ENCODE results near the gene PALLD. TPM values are rescaled to one million over a fixed set of nuclear protein-coding genes. Genes with fewer than 3 reads are reported as not detected.

The PALLD gene
- total RNA-seq, 1 experiment from 2014 or later = 166 TPM

GRCh38 chr4:168537086-168537485 lies 40.2 kb downstream of the PALLD start:
- POLR2A ChIA-PET = interaction anchor here (0.7 to 3.1 kb wide), 17 partner anchors 10 to 294 kb away, joined by 3 to 18 read pairs (median 4); partner anchors contain the start of gene PALLD
- Histone ChIP-seq H3K79me2 (ENCODE audit: insufficient read depth, low read length) (peaks cover 55% of the 10 kb centered on the region), H3K4me3 (replicated peaks in 1 of 2; ENCODE audit: low read depth in 1 of 2, low read length in 2 of 2) (peak overlapping the region; percentile 64 to 82), H2AFZ (ENCODE audit: low read depth, low read length, poor library complexity, severe bottlenecking) (no peak overlapping the region), H3K9me2 (ENCODE audit: insufficient read depth) (no peaks in the 10 kb centered on the region), H3K36me3 (ENCODE audit: control insufficient read depth in 1 of 2, insufficient read depth in 2 of 2, low read length in 2 of 2) (peaks cover 0 to 12% of the 10 kb centered on the region in 2 experiments; a peak in 1 of 4 replicates), H3K9me3 (ENCODE audit: control insufficient read depth in 1 of 2, insufficient read depth in 1 of 2, low read depth in 1 of 2, low read length in 2 of 2) (no peaks in the 10 kb centered on the region), H3K27ac (ENCODE audit: low read depth, low read length) (peak overlapping the region; percentile 89), H3K9ac (ENCODE audit: low read length) (peak overlapping the region; percentile 87), H3K27me3 (ENCODE audit: insufficient read depth, low read length) (no peaks in the 10 kb centered on the region), H3K4me1 (ENCODE audit: control insufficient read depth in 1 of 2, insufficient read depth in 2 of 2, low read length in 2 of 2) (peaks cover 62 to 100% of the 10 kb centered on the region in 2 experiments), H3K4me2 (ENCODE audit: low read length) (peak overlapping the region; percentile 96), H4K20me1 (ENCODE audit: insufficient read depth) (no peaks in the 10 kb centered on the region)
- BruUV-seq (replicated peaks) = no TSS peak
- CTCF ChIA-PET = no interaction called here
- intact Hi-C loops (cut with micrococcal nuclease) = loop anchor here (10.0 kb wide), 1 partner anchor 718 kb away; no protein-coding TSS in a partner anchor
- ATAC-seq = peak; percentile 7; the same call in 1 of the 2 replicates
- DNase-seq (ENCODE audit: low read depth, low spot score) = no peak
- no peak for TF ChIP-seq EZH2phosphoT487 (IDR thresholded peaks at IDR 0.05; ENCODE audit: borderline replicate concordance)
- TF ChIP-seq EGR1 (IDR thresholded peaks at IDR 0.05; ENCODE audit: low read depth) = no peak
- TF ChIP-seq, protein P1, sequence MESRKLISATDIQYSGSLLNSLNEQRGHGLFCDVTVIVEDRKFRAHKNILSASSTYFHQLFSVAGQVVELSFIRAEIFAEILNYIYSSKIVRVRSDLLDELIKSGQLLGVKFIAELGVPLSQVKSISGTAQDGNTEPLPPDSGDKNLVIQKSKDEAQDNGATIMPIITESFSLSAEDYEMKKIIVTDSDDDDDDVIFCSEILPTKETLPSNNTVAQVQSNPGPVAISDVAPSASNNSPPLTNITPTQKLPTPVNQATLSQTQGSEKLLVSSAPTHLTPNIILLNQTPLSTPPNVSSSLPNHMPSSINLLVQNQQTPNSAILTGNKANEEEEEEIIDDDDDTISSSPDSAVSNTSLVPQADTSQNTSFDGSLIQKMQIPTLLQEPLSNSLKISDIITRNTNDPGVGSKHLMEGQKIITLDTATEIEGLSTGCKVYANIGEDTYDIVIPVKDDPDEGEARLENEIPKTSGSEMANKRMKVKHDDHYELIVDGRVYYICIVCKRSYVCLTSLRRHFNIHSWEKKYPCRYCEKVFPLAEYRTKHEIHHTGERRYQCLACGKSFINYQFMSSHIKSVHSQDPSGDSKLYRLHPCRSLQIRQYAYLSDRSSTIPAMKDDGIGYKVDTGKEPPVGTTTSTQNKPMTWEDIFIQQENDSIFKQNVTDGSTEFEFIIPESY (IDR thresholded peaks at IDR 0.05; ENCODE audit: extremely low read depth, insufficient replicate concordance, low read length) = no peak
- RAD21 ChIA-PET (ENCODE audit: low non-redundant PET in 1 of 2, low total read pairs in 2 of 2, uncharacterized antibody in 2 of 2, unreplicated experiment in 2 of 2) = no interaction called here

DNA sequence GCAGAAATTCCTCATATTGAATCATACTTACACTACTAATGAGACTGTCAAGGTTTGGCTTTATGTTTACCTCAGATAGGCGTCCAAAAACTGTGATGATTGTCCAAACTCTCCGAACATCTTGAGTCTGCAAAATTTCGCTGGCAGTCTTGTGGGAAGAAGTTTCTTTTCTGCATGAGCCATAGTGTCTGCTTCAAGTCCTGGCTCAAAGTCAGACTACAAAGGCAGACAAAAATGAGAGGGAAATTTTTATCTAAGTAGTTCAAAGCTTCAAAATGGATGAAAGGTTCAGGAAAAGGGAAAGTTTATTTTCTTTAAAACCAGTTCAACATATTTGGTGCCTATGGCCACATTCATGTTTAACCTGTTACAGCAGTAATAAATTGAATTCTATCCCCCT lies 40.7 kb downstream of the PALLD start:
- Histone ChIP-seq H3K79me2 (ENCODE audit: insufficient read depth, low read length) (peaks cover 50% of the 10 kb centered on the region), H3K4me3 (replicated peaks in 1 of 2; ENCODE audit: low read depth in 1 of 2, low read length in 2 of 2) (peak overlapping the region; percentile 64 to 82), H3K9me3 (ENCODE audit: control insufficient read depth in 1 of 2, insufficient read depth in 1 of 2, low read depth in 1 of 2, low read length in 2 of 2) (no peaks in the 10 kb centered on the region), H4K20me1 (ENCODE audit: insufficient read depth) (no peaks in the 10 kb centered on the region), H3K9ac (ENCODE audit: low read length) (peak overlapping the region; percentile 87), H3K9me2 (ENCODE audit: insufficient read depth) (no peaks in the 10 kb centered on the region), H3K27ac (ENCODE audit: low read depth, low read length) (peak overlapping the region; percentile 89), H2AFZ (ENCODE audit: low read depth, low read length, poor library complexity, severe bottlenecking) (no peak overlapping the region), H3K4me2 (ENCODE audit: low read length) (peak overlapping the region; percentile 96), H3K4me1 (ENCODE audit: control insufficient read depth in 1 of 2, insufficient read depth in 2 of 2, low read length in 2 of 2) (peaks cover 61 to 99% of the 10 kb centered on the region in 2 experiments), H3K27me3 (ENCODE audit: insufficient read depth, low read length) (no peaks in the 10 kb centered on the region), H3K36me3 (ENCODE audit: control insufficient read depth in 1 of 2, insufficient read depth in 2 of 2, low read length in 2 of 2) (peaks cover 0 to 12% of the 10 kb centered on the region in 2 experiments; a peak in 1 of 4 replicates)
- TF ChIP-seq SIN3A (IDR thresholded peaks at IDR 0.05; ENCODE audit: low read depth) = no peak
- TF ChIP-seq YY1 (IDR thresholded peaks at IDR 0.05; ENCODE audit: extremely low read depth, insufficient replicate concordance, low read depth, low read length) = peak; percentile 16
- POLR2A ChIA-PET = interaction anchor here (0.9 to 3.1 kb wide), 10 partner anchors 9 to 294 kb away, joined by 3 to 18 read pairs (median 5); partner anchors contain the start of gene PALLD
- ATAC-seq (no peak), DNase-seq (ENCODE audit: low read depth, low spot score) (no peak)
- intact Hi-C loops (cut with micrococcal nuclease) = loop anchor here (10.0 kb wide), 1 partner anchor 717 kb away; no protein-coding TSS in a partner anchor
- BruUV-seq (replicated peaks) = no TSS peak
- CTCF ChIA-PET = interaction anchor here (1.3 kb wide), 1 partner anchor 13 kb away, joined by 3 read pairs; no protein-coding TSS in a partner anchor
- RAD21 ChIA-PET (ENCODE audit: low non-redundant PET in 1 of 2, low total read pairs in 2 of 2, uncharacterized antibody in 2 of 2, unreplicated experiment in 2 of 2) = no interaction called here
